HG02840 (cell line): Measurements from ENCODE around the gene ACADS.

Experiments
- ATAC-seq: cut with Tn5 transposase; IDR thresholded peaks from one replicate; pipeline ENCODE4 v1.9.1; 2021; ENCODE audit warnings: mild to moderate bottlenecking, moderate library complexity, moderate number of reproducible peaks; ENCODE audit not compliant: unreplicated experiment, low FRiP score

Gene ACADS

DNA sequence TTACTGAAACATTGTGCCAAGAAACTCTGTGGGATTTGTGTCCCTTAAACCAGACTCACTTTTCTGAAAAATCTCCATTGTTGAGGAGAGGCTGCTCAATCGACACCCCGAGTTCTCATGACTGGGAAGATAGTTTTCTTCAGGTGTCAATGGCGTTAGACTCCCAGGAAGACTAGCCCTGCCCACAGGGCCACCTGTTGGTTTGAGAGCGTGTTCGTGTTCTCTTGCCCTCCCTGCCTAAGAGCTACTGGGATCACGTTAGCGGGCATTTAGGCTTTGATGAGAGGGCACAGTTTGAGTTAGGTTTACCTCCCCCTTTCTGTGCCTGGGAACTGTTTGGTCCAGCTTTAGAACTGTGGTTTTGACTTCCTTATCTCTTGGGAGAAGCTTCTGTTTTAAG, 26.1 kb upstream of the ACADS start:
- ATAC-seq = no peak

DNA sequence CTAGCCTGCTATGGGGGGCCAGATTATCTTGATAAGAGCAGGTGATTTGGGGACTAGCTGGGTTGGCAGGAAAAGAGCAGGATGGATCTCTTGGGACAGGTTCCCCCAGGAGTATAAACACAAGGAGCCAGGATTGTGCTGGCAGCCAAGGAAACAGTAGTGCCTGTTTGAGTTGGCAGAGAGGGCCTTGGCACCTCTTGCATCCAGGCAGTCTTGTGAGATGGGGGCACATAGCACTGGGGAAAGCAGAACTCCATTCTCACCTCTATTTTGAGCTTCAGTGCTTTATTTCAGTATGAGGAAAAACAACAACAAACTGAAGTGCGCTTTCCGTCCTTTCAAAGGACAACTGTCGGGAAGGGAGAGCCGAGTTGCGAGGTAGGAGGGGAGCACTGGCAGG, 24.7 kb upstream of the ACADS start:
- ATAC-seq = no peak

GRCh38 chr12:120702637-120703036, 23.0 kb upstream of the ACADS start:
- ATAC-seq = no peak

DNA sequence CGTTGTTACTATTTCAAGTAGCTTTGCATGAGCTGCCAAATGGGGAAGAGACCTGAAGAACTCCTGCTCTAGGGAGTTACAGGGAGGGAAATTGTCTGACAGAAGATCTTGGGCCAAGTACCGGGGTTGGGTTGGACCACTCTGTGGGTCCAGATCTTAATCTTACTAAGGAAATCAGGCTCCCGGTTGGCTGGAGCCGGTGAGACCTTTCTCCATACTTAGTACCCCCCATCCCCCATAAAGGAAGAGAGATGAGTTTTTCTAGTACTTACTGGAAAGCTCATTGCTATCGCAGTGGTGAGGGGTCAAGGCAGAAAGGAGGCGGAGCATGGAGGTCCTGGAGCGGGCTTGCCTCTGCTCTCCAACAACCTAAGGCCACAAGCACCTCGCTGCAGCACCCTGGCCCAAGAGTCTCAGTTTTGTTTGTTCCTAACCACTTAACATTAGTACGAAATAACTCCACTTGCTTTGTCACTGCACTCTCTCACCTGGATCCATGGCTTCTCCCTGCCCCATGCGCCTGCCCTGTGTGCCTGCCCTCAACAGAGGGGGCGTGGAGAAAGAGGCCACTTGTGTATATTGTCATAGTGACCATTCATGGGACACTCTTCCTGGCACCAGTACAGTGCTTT, 22.2 kb upstream of the ACADS start:
- no peak for ATAC-seq

- ATAC-seq = no peak
Observed at GRCh38 chr12:120705618-120706017, 20.0 kb upstream of the ACADS start.

DNA sequence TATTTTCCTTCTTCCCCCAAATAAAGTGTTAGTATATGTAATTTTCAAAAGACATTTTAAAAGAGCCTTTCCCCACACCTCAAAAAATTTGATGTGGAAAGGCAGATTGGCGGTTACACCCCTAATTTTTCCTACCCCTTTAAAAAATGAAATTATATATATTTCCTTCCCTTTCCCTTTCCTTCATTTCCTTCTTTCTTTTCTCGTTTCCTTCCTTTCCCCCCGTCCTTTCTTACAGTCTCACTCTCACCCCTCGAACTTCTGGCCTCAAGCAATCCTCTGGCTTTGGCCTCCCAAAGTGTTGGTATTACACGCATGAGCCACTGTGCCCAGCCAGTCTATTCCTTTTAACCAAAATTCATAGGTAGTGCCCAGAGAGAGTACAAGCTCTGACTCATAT, 19.6 kb upstream of the ACADS start:
- ATAC-seq = no peak

- no peak for ATAC-seq
Observed at GRCh38 chr12:120708651-120709050, 17.0 kb upstream of the ACADS start.

DNA sequence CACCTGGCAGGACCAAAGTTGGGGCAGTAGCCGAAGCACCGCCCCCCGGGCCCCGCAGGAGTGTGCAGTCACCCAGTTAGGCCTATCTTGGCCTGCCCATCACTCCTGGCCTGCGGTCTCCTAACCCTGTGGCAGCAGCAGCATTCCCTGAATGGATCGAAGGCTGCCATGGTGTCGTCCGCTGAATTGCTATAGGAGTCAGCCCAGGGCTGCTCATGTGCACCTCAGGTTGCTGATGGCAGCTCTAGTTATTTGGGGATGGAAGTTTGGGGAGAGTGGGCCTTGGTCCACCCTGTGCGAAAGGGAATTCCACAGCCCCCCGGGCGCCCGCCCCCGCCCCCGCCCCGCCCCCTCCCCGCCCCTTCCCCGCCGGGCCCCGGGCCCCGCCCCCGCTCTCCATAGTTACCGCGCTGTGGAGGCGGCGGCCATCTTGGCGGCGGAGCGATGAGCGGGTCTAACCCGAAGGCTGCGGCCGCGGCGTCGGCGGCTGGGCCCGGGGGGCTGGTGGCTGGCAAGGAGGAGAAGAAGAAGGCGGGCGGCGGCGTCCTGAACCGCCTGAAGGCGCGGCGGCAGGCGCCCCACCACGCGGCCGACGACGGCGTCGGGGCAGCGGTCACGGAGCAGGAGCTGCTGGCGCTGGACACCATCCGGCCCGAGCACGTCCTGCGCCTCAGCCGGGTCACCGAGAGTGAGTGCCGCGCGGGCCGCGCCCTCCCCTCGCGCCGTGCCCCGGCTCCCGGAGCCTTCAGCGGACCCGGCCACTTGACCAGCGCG, 15.4 kb upstream of the ACADS start, which contains the start of gene UNC119B:
Gene UNC119B (plus strand): TSS at position 428 of the 774 bp plus-strand sequence. CDS start 17 bp downstream, at position 445.
- ATAC-seq = peak; percentile 68

GRCh38 chr12:120710805-120711296, 14.8 kb upstream of the ACADS start:
- ATAC-seq = peak; percentile 24

GRCh38 chr12:120711411-120711810, 14.2 kb upstream of the ACADS start:
- no peak for ATAC-seq

- no peak for ATAC-seq
Observed at GRCh38 chr12:120712610-120713009, 13.0 kb upstream of the ACADS start.

DNA sequence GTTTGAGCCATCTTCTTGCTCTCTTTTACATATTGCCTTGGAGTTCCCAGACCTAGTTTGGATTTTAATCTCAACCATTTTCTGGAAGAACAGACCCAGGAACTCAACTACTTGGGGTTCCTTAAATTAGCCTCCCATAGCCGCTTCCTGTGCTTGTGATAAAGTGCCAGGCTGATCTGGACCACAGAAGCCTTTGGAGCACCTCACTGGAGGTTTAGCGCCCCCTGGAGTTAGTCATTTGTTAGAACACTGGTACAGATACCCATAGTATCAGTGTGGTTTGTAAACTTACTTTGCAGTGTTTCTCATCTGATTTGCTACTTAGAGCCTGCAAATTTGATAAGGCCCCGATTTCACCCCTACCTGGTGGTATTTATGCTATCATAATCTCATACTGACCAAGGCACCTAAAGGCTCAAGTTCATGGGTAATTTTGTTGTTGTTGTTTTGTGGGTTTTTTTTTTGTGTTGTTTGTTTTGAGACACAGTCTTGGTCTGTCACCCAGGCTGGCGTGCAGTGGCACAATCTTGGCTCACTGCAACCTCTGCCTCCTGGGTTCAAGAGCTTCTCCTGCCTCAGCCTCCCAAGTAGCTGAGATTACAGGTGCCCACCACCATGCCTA, 11.7 kb upstream of the ACADS start:
- no peak for ATAC-seq

DNA sequence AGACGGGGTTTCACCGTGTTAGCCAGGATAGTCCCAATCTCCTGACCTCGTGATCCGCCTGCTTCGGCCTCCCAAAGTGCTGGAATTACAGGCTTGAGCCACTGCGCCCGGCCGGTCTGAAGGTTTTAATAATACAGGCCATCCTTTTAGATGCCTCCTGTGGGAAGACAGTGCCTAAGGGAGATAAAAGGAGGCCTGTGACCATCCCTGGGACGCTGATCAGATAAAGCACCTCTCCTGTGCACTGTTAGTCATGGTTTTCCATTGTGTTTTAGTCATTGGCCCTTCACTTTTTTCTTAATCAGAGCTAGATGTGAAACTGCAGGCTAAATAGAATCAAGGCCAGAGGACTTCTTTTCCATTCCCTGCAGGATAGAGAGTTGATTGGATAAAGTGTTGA, 7.6 kb upstream of the ACADS start:
- no peak for ATAC-seq

DNA sequence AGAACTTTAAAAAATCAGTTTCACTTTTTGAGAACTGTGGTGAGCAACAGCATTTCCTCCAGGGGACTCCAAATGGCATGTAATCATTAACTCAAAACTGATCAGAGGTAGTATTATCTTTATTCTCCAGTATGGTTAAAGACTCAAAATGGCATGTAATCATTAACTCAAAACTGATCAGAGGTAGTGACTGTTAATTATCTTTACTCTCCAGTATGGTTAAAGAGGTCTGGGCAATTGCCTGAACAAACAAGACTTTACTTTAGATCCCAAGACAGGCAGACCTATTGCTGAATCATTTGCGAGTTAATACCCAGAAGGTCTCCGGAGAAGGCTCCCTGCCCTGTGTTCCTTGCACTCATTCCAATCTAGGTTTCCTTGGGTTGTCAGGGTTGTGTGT, 6.6 kb upstream of the ACADS start:
- no peak for ATAC-seq

- ATAC-seq = no peak
Observed at GRCh38 chr12:120719496-120720233, 6.0 kb upstream of the ACADS start.

DNA sequence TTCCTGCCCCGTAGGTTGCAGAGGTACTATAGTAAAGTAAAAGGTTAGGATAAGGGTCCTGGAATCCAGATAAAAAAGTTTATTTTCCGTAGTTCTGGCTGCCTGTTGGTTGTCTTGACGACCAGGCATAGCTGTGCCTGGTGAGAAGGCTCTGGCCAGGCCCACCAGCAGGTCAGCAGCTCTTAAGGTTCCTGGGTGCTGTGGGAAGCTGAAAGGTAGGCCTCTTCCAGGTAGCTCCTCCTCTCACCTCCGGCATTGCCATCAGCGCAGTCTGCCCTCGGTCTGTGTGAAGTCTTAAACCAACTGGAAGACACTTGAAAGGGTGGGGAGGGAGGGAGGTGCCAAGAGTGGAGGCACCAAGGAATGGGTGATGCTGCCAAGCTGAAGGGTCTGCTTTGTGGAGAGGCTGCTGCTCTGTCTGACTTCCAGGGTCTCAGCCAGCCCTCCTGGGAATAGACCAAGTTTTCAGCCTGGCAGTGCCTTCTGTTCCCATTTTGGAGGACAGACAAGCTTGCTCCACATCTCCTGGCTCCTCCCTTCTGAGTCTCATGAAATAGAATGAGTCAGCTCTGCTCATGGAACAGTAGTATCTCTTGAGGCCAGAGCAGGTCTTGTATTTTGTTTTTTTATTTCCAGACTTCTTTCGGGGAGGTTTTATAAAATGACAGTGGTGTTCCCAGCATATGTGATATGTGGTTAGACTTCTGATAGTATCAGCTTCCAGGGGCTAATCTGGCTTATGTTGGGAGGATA, 5.2 kb upstream of the ACADS start:
- no peak for ATAC-seq

DNA sequence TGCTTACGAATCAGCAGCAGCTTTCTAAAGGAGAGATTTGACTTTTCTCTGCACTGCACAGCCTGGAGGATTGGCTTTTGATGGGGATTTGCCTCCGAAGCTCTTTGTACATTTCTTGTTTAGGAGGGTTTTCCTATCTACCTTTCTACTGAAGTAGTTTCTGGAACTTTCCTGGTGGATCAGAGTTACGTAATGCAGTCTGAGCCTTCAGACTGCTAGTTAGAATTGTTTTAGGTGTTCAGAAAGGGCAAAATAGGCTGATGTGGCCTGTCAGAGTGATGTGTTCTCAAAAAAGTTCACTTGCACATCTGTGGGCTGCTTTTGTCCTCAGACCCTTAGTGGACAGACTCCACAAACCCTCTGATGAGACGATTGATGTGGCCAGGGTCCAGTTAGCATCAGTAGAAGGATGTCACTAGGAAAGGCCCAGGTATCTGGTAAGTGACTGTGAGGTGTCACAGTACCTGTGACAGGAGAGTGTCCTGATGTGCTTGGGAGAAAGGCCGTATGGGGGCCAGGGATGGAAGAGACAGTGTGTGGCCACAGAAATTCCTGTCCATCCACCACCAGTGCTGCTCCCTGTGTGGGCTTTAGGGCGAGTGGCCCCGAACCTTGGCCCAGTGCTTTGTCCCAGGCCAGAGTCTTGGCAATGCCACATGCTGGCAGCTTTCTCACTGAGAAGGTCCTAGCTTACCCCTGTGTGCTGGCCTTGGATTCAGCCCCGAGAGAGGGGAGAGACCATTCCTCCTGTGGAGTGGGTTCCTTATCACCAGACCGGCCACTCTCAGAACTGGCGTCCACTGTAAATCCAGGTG, 4.4 kb upstream of the ACADS start:
- no peak for ATAC-seq

DNA sequence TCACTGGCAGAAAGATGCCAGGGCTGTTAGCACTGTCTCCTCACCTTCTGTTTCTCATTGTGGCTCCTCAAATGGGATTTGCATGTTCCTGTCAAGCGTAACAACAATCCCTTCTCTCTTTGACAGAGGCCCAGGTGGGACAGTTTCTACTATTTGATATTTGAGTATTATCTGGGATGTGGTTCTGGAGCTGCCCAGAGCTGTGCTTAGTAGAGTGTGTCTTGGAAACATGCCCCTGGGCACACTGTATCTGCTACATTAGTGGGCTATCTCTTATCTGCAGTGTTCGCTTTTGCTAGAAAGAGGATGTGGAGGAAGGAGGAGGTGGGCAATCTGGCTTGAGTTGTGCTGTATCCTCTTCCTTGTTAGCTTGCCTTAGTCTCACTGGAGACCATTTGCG, 3.8 kb upstream of the ACADS start:
- ATAC-seq = no peak

DNA sequence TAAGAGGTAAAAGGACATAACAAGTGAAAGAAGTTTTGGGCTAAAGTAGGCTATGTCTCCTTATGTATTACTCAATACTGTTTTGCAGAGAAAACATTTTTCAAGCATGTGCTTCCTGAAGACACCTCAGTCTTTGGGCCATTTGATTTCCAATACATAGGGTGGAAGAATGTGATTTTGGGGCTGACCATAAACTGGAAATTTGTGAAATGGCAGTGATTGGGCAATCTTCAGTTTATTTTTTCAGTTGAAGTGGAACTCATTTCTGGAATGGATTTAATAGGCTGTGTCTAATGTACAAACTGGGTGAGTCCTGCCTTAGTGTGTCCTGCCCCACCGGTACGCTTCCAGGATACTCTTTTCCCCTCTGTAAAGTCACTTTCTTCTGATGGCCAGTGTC, 2.8 kb upstream of the ACADS start:
- no peak for ATAC-seq
